Measurements from ENCODE around the gene CD209.

Gene CD209

GRCh38 chr19:7731615-7732014 lies 15.7 kb downstream of the CD209 start:
- TF ChIP-seq TAF1 (IDR thresholded peaks at IDR 0.05; ENCODE audit: low read depth) = no peak
- TF ChIP-seq YY1 (IDR thresholded peaks at IDR 0.05; ENCODE audit: low read depth) = no peak
- TF ChIP-seq EP300 (IDR thresholded peaks at IDR 0.05; ENCODE audit: borderline replicate concordance) = no peak
- TF ChIP-seq CREB1 (IDR thresholded peaks at IDR 0.05; ENCODE audit: low read depth) = no peak
- TF ChIP-seq NFIC (IDR thresholded peaks at IDR 0.05) = no peak
- no peak for TF ChIP-seq TCF12 (IDR thresholded peaks at IDR 0.05; ENCODE audit: low read depth)

DNA sequence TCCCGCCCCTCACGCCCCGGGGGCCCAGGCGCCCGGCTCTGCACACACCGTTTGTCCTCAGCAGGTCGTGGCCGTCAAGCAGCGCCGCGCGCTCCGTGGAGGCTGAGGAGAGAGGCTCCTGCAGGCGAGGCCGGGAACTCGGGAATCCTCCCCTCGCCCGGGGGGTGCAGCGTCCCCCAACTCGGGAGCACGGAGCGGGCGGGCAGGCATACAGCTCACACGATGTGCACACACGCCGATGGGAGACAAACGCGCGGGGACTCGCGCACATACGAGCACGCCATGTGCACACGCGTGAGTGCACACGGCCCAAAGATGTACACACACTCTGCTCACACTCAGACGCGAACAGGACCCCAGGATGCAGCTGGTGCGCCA lies 16.1 kb downstream of the CD209 start:
- TF ChIP-seq CEBPB (IDR thresholded peaks at IDR 0.05) = no peak
- TF ChIP-seq USF1 (IDR thresholded peaks at IDR 0.05) = no peak
- TF ChIP-seq EP300 (IDR thresholded peaks at IDR 0.05; ENCODE audit: borderline replicate concordance) = no peak
- no peak for TF ChIP-seq REST (IDR thresholded peaks at IDR 0.05; ENCODE audit: low read depth)
- no peak for TF ChIP-seq EGR1 (IDR thresholded peaks at IDR 0.05)
- no peak for TF ChIP-seq FOXM1 (IDR thresholded peaks at IDR 0.05; ENCODE audit: borderline replicate concordance, low read depth)
- no peak for TF ChIP-seq TEAD4 (IDR thresholded peaks at IDR 0.05)
- no peak for TF ChIP-seq TCF12 (IDR thresholded peaks at IDR 0.05; ENCODE audit: low read depth)
- no peak for TF ChIP-seq TAF1 (IDR thresholded peaks at IDR 0.05; ENCODE audit: low read depth)
- TF ChIP-seq NFIC (IDR thresholded peaks at IDR 0.05) = no peak
- no peak for TF ChIP-seq YY1 (IDR thresholded peaks at IDR 0.05; ENCODE audit: low read depth)
- no peak for TF ChIP-seq RAD21 (IDR thresholded peaks at IDR 0.05; ENCODE audit: low read depth)
- no peak for TF ChIP-seq ZBTB7A (IDR thresholded peaks at IDR 0.05; ENCODE audit: low read depth)
- TF ChIP-seq CREB1 (IDR thresholded peaks at IDR 0.05; ENCODE audit: low read depth) = no peak
- TF ChIP-seq MAX (IDR thresholded peaks at IDR 0.05) = no peak

GRCh38 chr19:7730286-7731217 lies 16.8 kb downstream of the CD209 start:
- TF ChIP-seq REST (IDR thresholded peaks at IDR 0.05; ENCODE audit: low read depth) (no peak), USF1 (IDR thresholded peaks at IDR 0.05) (no peak), RAD21 (IDR thresholded peaks at IDR 0.05; ENCODE audit: low read depth) (no peak), FOXM1 (IDR thresholded peaks at IDR 0.05; ENCODE audit: borderline replicate concordance, low read depth) (no peak), EP300 (IDR thresholded peaks at IDR 0.05; ENCODE audit: borderline replicate concordance) (no peak), ZBTB7A (IDR thresholded peaks at IDR 0.05; ENCODE audit: low read depth) (no peak), TAF1 (IDR thresholded peaks at IDR 0.05; ENCODE audit: low read depth) (no peak), YY1 (IDR thresholded peaks at IDR 0.05; ENCODE audit: low read depth) (no peak), TCF12 (IDR thresholded peaks at IDR 0.05; ENCODE audit: low read depth) (no peak), TEAD4 (IDR thresholded peaks at IDR 0.05) (no peak)

DNA sequence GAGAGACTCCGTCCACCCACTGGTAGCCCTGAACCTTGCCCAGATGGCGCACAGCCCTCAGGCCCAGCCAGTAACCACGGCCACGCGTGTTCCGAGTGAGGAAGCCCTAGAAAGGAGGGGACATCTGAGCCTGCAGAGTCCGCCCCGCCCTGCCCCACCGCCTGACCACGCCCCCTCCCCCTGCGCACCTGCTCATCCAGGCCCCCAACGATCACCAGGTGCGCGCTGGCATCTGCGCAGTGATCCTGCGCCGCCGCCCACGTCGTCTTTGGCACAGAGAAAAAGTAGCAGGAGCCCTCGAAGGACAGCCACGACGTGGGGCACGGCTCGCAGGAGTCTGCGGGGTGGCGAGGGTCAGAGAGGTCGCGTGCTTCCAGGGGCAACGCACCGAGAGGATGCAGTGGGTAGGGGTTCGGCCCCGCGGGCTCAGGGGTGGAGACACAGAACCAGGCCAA lies 17.5 kb downstream of the CD209 start:
- TF ChIP-seq TEAD4 (IDR thresholded peaks at IDR 0.05) (no peak), CREB1 (IDR thresholded peaks at IDR 0.05; ENCODE audit: low read depth) (no peak), RAD21 (IDR thresholded peaks at IDR 0.05; ENCODE audit: low read depth) (no peak), NFIC (IDR thresholded peaks at IDR 0.05) (no peak), REST (IDR thresholded peaks at IDR 0.05; ENCODE audit: low read depth) (no peak), MAX (IDR thresholded peaks at IDR 0.05) (no peak), USF1 (IDR thresholded peaks at IDR 0.05) (no peak), YY1 (IDR thresholded peaks at IDR 0.05; ENCODE audit: low read depth) (no peak), CEBPB (IDR thresholded peaks at IDR 0.05) (no peak), TAF1 (IDR thresholded peaks at IDR 0.05; ENCODE audit: low read depth) (no peak), ZBTB7A (IDR thresholded peaks at IDR 0.05; ENCODE audit: low read depth) (no peak), TCF12 (IDR thresholded peaks at IDR 0.05; ENCODE audit: low read depth) (no peak), EGR1 (IDR thresholded peaks at IDR 0.05) (no peak), EP300 (IDR thresholded peaks at IDR 0.05; ENCODE audit: borderline replicate concordance) (no peak), FOXM1 (IDR thresholded peaks at IDR 0.05; ENCODE audit: borderline replicate concordance, low read depth) (no peak)

All from Ishikawa (cell line).